ENCODE measurements around the gene RNU5B-1. TPM values are rescaled to one million over a fixed set of nuclear protein-coding genes. Genes with fewer than 3 reads are reported as not detected.

RNU5B-1 gene
- total and polyA plus RNA-seq, 2 of the 8 experiments (the other 6 are each of a cell fraction or from before 2014, with no cell fraction given), result not detected

DNA sequence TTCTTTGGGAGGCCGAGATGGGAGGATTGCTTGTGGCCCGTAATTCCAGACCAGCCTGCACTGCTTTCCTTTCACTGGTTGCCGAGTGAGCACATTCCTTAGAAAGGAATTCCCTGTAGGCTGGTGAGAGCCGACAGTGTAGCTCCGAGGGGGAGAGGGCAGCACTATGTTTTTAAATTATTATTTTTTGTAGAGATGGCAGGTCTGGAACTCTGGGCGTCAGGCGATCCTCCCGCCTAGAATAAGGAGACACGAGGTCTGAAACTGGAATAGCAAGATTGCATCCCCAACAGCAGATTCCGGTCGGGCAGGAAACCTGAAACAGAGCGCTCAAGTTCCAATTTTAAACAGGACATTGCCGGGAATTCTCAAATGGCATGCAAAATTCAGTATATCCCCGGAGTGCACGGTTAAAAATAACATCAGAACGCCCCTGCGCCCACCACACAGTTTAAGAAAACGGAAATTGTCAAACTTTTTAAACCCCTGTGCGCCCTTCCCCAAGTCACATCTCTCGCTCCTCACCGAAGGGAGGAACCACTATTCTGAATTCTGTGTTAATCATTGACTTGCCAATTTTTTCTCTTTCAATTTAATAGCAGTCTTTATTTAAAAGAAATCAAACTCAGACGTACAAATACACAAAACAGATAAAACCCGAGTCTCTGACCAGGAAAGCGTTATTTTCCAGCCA is 643 bp upstream of the RNU5B-1 start:
- Histone ChIP-seq H3K79me2 (ENCODE audit: control insufficient read depth in 1 of 2, insufficient read depth in 2 of 2, low read length in 2 of 2) (no peaks in the 10 kb centered on the region), H2BK15ac (ENCODE audit: low read length) (no peak overlapping the region; the same call in 1 of the 2 replicates), H3K23ac (ENCODE audit: insufficient read length) (no peak overlapping the region), H4K5ac (ENCODE audit: insufficient read length, low read depth, low read length) (peak overlapping the region; percentile 35), H2AFZ (ENCODE audit: low read length) (peak overlapping the region; percentile 82), H3K9me3 (ENCODE audit: insufficient read depth in 2 of 2, low read depth in 1 of 2, low read length in 1 of 2) (peaks cover 0 to 2% of the 10 kb centered on the region in 2 experiments; a peak in 1 of 4 replicates), H3K4me2 (ENCODE audit: insufficient read depth in 1 of 2, low read depth in 2 of 2, low read length in 2 of 2) (peak overlapping the region; percentile 72 to 78), H3K23me2 (ENCODE audit: low read depth, low read length) (0 out of 2 replicates have a peak, but pooled peaks cover 4% of the 10 kb centered on the region), H2BK5ac (ENCODE audit: low read depth, low read length) (peak overlapping the region; percentile 73), H2BK12ac (ENCODE audit: low read depth, low read length) (peak overlapping the region; percentile 53), H3K56ac (replicated peaks; ENCODE audit: insufficient read length, low read depth, low read length) (peak overlapping the region; percentile 13), H3K9ac (replicated peaks in 1 of 4; ENCODE audit: extremely low read depth in 1 of 4, low read depth in 3 of 4, low read length in 3 of 4) (peak overlapping the region; percentile 44 to 85 (median 68)), H3K4me3 (ENCODE audit: extremely low read depth in 1 of 4, insufficient read depth in 2 of 4, low read depth in 3 of 4, low read length in 4 of 4) (peak overlapping the region; percentile 25 to 59 (median 44); a peak in 6 of 8 replicates), H3K18ac (ENCODE audit: extremely low read depth, low read length) (peak overlapping the region; percentile 17), H4K20me1 (replicated peaks in 1 of 2; ENCODE audit: control insufficient read depth in 1 of 2, insufficient read depth in 2 of 2, low read length in 2 of 2) (no peaks in the 10 kb centered on the region), H3K27me3 (replicated peaks in 1 of 4; ENCODE audit: control insufficient read depth in 3 of 4, extremely low read depth in 1 of 4, insufficient read depth in 3 of 4, low read length in 3 of 4) (no peaks in the 10 kb centered on the region), H4K91ac (replicated peaks; ENCODE audit: insufficient read length, low read length) (peak overlapping the region; percentile 5), H3K36me3 (ENCODE audit: control insufficient read depth in 2 of 4, insufficient read depth in 4 of 4, low read length in 3 of 4) (no peaks in the 10 kb centered on the region), H3K79me1 (ENCODE audit: low read depth, low read length) (no peaks in the 10 kb centered on the region), H2BK120ac (replicated peaks; ENCODE audit: low read depth, low read length) (peak overlapping the region; percentile 86), H3K27ac (ENCODE audit: low read depth, low read length) (peak overlapping the region; percentile 80; the same call in 1 of the 2 replicates), H2BK20ac (ENCODE audit: low read length) (no peak overlapping the region), H3K4me1 (replicated peaks in 1 of 4; ENCODE audit: control insufficient read depth in 3 of 4, insufficient read depth in 4 of 4, low read length in 3 of 4) (peaks cover 0 to 4% (median 1%) of the 10 kb centered on the region in 4 experiments; a peak in 1 of 7 replicates), H4K8ac (ENCODE audit: extremely low read depth, insufficient read depth, low read length) (peak overlapping the region; percentile 83; the same call in 1 of the 2 replicates), H3K14ac (ENCODE audit: insufficient read length) (no peak overlapping the region), H2AK5ac (ENCODE audit: low read depth, low read length) (no peak overlapping the region), H3K4ac (replicated peaks; ENCODE audit: insufficient read length, low read depth, low read length) (peak overlapping the region; percentile 57)
- CTCF ChIA-PET (ENCODE audit: partially characterized antibody), result interaction anchor here (1.0 to 1.5 kb wide), 5 partner anchors 33 to 561 kb away, joined by 3 read pairs; partner anchors contain the start of gene CLPX
- 14% methylated on average over 24 of the region's 24 CpGs; no CpG with 5 or more reads in 1 of the 2 experiments for WGBS, 2 experiments (ENCODE audit: extremely low coverage in 1 of 2, insufficient coverage in 1 of 2, insufficient read length in 1 of 2, insufficient replicate concordance in 2 of 2, low coverage in 1 of 2, low lambda C conversion rate in 2 of 2, missing lambda C conversion rate in 1 of 2)
- no peak for FAIRE-seq
- no peak for DNase-seq (ENCODE audit: low read depth in 1 of 2, low spot score in 2 of 2)
- POLR2A ChIA-PET (ENCODE audit: partially characterized antibody), result interaction anchor here (0.9 to 8.3 kb wide), 21 partner anchors 8 to 566 kb away, joined by 3 to 138 read pairs (median 9); partner anchors contain the start of genes CLPX, IGDCC3, IGDCC4 and PARP16
- no peak for TF ChIP-seq SIRT6 (IDR thresholded peaks at IDR 0.05; ENCODE audit: low read length)
- TF ChIP-seq EP300 (IDR thresholded peaks at IDR 0.05; ENCODE audit: borderline replicate concordance in 1 of 2, low read depth in 2 of 2, low read length in 2 of 2), result no peak
- TF ChIP-seq BACH1 (IDR thresholded peaks at IDR 0.05; ENCODE audit: low read length), result no peak
- no peak for TF ChIP-seq KDM1A (IDR thresholded peaks at IDR 0.05; ENCODE audit: borderline replicate concordance, low read length)
- TF ChIP-seq, protein P1, sequence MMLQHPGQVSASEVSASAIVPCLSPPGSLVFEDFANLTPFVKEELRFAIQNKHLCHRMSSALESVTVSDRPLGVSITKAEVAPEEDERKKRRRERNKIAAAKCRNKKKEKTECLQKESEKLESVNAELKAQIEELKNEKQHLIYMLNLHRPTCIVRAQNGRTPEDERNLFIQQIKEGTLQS (IDR thresholded peaks at IDR 0.05; ENCODE audit: insufficient read depth, low read depth, low read length), result no peak
- TF ChIP-seq YY1 (IDR thresholded peaks at IDR 0.05; ENCODE audit: low read depth, low read length), result no peak
- TF ChIP-seq PHF8 (conservative IDR thresholded peaks at IDR 0.05; ENCODE audit: low read depth, low read length), result no peak
- peak; percentile 55; the same call in 1 of the 2 replicates for TF ChIP-seq TEAD4 (IDR thresholded peaks at IDR 0.05; ENCODE audit: low read depth, low read length)
- peak; percentile 24 for TF ChIP-seq ASH2L (IDR thresholded peaks at IDR 0.05; ENCODE audit: low read length)
